GM13977 (cell line): ENCODE measurements around the gene IL12RB2.

Source experiments
- DNase-seq: peaks from one replicate; pipeline ENCODE4 v3.0.0; 2012; ENCODE audit warnings: low spot score
- CTCF ChIP-seq: IDR thresholded peaks from 2 replicates; pipeline ENCODE4 v1.5.1; 2012; ENCODE audit warnings: mild to moderate bottlenecking, control low read depth; ENCODE audit not compliant: insufficient read depth; ENCODE audit errors: extremely low read depth, missing control alignments
- in situ Hi-C: fragments of 300-500 bp; cut with MboI; formaldehyde crosslinking; loops from one replicate; pipeline ENCODE4 v1.12.0; 2022; ENCODE audit warnings: low sequenced_read_pairs, low pct_unique_long_range_greater_than_20kb, mixed read lengths, inconsistent platforms; ENCODE audit not compliant: unreplicated experiment

IL12RB2 gene

DNA sequence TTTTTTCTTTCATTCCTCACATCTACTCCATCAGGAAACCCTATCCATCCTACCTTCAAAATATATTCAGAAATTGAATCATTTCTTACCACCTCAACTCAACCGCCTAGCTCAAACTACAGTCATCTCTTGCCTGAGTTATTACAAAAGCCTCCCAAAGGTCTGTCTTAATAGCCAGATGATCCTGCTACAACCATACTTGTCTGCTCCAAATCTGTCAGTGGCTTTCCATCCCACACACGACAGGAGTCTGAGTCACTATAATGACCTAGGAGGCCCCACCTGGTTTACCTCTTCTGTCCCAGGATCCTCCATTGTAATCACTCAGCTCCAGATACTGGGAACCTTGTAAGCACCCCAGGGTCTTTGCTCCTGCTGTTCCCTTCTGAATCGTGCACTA lies 37.1 kb upstream of the IL12RB2 start:
- no peak for TF ChIP-seq CTCF
- no peak for DNase-seq
- in situ Hi-C loops: no loop called here

- in situ Hi-C loops: no loop called here
- DNase-seq: no peak
- TF ChIP-seq CTCF: no peak
Measured at GRCh38 chr1:67273591-67273990, 34.1 kb upstream of the IL12RB2 start.

DNA sequence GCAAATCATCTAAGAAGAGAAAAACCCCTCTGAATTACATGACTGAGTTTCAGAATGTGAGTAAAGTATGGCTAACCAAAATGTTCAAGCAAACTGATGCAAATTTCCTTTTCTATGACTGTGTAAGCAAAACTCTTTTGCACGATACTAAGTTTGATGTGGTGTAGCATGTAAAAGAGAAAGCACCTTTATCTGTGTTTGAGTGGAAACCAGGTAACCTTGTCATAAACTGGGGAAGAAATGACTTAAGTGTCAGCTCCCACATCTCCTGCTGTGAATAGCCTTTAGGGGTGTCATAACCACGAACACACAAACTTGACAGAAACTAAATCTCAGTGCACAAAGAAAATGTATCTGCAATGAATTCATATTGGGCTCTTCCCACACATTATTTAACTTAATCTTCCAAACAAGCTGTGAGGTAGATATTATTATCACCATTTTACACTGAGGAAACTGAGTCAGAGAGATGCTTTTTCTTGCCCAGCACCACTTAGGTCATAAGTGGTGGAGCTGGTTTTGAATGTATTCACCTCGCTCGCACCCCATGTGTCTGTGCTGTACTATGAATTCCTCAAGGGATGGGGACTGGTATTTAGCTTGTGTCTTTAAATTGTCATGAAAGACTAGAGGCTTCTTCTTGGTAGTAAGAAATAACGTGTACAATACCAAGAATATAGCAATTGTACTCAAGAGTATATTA lies 32.9 kb upstream of the IL12RB2 start:
- in situ Hi-C loops: no loop called here
- DNase-seq: peak; percentile 46
- no peak for TF ChIP-seq CTCF

- no peak for DNase-seq
- no peak for TF ChIP-seq CTCF
- in situ Hi-C loops: no loop called here
Measured at GRCh38 chr1:67280696-67281095, 27.0 kb upstream of the IL12RB2 start.

DNA sequence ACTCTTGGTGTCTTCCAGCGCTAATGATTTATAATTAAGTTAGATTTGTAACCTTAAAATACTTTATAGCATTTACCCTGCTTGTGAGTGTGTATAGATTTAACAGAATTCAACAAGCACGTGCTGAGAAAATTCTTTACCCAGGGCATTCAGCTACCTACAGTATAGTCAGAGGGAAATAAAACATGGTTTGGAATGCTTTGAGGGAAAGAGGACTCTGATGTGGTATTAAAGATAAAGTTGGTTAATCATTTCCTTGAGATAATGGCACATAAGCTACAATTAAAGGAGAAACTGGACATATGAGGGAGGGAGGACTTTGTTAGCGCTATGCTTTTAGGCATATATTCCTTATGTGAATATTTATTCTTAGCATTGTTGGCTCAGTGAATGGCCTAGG lies 26.4 kb upstream of the IL12RB2 start:
- no peak for TF ChIP-seq CTCF
- in situ Hi-C loops: no loop called here
- no peak for DNase-seq

DNA sequence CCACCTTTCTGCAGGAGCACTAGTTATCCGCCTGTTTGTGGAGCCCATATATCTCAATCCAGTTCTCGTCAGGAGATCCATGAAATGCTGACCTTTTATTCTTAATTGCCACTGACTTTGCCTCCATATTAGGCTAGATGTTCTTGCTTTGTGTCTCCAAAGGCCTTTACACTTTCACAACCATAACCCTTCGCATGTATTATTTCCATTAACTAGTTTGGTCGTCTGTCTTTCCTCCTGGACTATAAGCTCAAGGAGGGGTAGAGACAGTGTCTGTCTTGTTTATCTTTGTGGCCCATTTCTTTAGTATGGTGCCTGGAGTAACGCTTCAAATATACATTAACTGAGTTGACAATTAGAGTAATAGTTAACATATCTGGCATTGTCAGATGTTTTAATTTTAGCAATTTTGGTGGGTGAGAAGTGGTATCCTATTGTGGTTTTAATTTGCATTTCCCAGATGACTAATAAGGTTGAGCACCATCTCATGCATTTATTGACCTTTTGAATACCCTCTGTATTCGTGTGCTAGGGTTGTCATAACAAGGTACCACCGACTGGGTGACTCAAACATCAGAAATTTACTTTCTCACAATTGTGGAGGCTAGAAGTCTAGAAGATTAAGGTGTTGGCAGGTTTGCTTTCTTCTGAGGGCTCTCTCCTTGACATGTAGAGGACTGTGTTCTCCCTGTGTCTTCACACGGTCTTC lies 21.7 kb upstream of the IL12RB2 start:
- DNase-seq: peak; percentile 38
- in situ Hi-C loops: no loop called here
- TF ChIP-seq CTCF: peak; percentile 49
